HepG2 (cell line): ENCODE measurements around the gene IL21R. TPM values are rescaled to one million over a fixed set of nuclear protein-coding genes. Genes with fewer than 3 reads are reported as not detected.

ENCODE experiments used
- ATAC-seq: fragments of 200-7000 bp; cut with Tn5 transposase; 3 replicates; pipeline ENCODE4 v1.9.1; 2020; ENCODE audit warnings: mild to moderate bottlenecking, moderate library complexity
- BruUV-seq: library from RNA; stranded (reverse); fragments of 400-500 nt; replicated peaks from 2 replicates; lab custom pipeline; 2021; lab: Mats Ljungman, UMichigan
- CTCF ChIA-PET: fragments of 300-600 bp; formaldehyde crosslinking; extraction: SDS; loops from one replicate; lab custom pipeline; 2021; ENCODE audit warnings: low total read pairs, inconsistent platforms, low intra/inter-chr PET ratio; lab: Yijun Ruan, JAX
- POLR2A ChIA-PET: fragments of 350-600 bp; sonication (Branson Sonifier 250); formaldehyde crosslinking; loops from one replicate; lab custom pipeline; 2020; ENCODE audit warnings: antibody characterized with exemption, inconsistent platforms; lab: Yijun Ruan, JAX
- DNase-seq: peaks from one replicate; pipeline ENCODE4 v3.0.0-alpha.2; 2015; ENCODE audit warnings: low spot score
- FAIRE-seq: peaks from 3 replicates; lab custom pipeline; 2011; peaks lifted over from hg19 to GRCh38; lab: Jason Lieb, UNC
- H2AFZ ChIP-seq: one replicate; pipeline ENCODE4 v1.6.1; 2011; ENCODE audit warnings: low read length, inconsistent platforms
- H3K27ac ChIP-seq: fragments of 300-600 bp; 3 replicates; pipeline ENCODE4 v1.8.0; 2011; ENCODE audit warnings: mixed run types, mild to moderate bottlenecking, mixed read lengths, low read length, inconsistent platforms; ENCODE audit not compliant: insufficient read depth; ENCODE audit errors: extremely low read length
- H3K27me3 ChIP-seq, 2 experiments: fragments of 200-600 bp in 1 of 2; 2 replicates in 1 of 2; 3 replicates in 1 of 2; pipeline versions ENCODE4 v1.6.0 to v1.8.0; 2011; ENCODE audit warnings: low read length in 2 of 2, mild to moderate bottlenecking in 2 of 2, moderate library complexity in 2 of 2, inconsistent platforms in 1 of 2; ENCODE audit not compliant: insufficient read depth in 2 of 2, control insufficient read depth in 1 of 2
- H3K36me3 ChIP-seq, 2 experiments: fragments of 200-600 bp in 1 of 2; replicated peaks in 1 of 2; 2 replicates in 1 of 2; 3 replicates in 1 of 2; pipeline versions ENCODE4 v1.5.1 to v1.8.0; 2011; ENCODE audit warnings: low read length in 2 of 2, inconsistent platforms in 1 of 2; ENCODE audit not compliant: insufficient read depth in 2 of 2, control insufficient read depth in 1 of 2
- H3K4me1 ChIP-seq: 2 replicates; pipeline ENCODE4 v1.5.1; 2012; ENCODE audit warnings: low read length, inconsistent platforms; ENCODE audit not compliant: insufficient read depth
- H3K4me2 ChIP-seq: 2 replicates; pipeline ENCODE4 v1.6.0; 2011; ENCODE audit warnings: low read depth, low read length, inconsistent platforms
- H3K4me3 ChIP-seq, 3 experiments: fragments of 200-600 bp in 1 of 3; sonication (generic), shearing (Covaris generic) in 1 of 3; replicated peaks in 1 of 3; 2 replicates each; pipeline ENCODE4 v1.5.1; 2011 to 2016; ENCODE audit warnings: low read length in 3 of 3, inconsistent platforms in 2 of 3, low read depth in 2 of 3, mild to moderate bottlenecking in 2 of 3, control low read depth in 1 of 3, mixed read lengths in 1 of 3; ENCODE audit not compliant: insufficient read depth in 1 of 3
- H3K79me2 ChIP-seq: one replicate; pipeline ENCODE4 v1.6.1; 2011; ENCODE audit warnings: low read length, inconsistent platforms; ENCODE audit not compliant: insufficient read depth
- H3K9ac ChIP-seq: 2 replicates; pipeline ENCODE4 v1.6.0; 2011; ENCODE audit warnings: mild to moderate bottlenecking, low read depth, low read length, inconsistent platforms; ENCODE audit not compliant: insufficient read depth
- H3K9me3 ChIP-seq: 2 replicates; pipeline ENCODE4 v1.5.1; 2012; ENCODE audit warnings: mild to moderate bottlenecking, low read length
- H4K20me1 ChIP-seq: 2 replicates; pipeline ENCODE4 v1.6.0; 2011; ENCODE audit warnings: inconsistent platforms, mild to moderate bottlenecking, low read length, moderate library complexity; ENCODE audit not compliant: insufficient read depth
- BCL3 ChIP-seq: sonication (generic); formaldehyde crosslinking; IDR thresholded peaks from 2 replicates; pipeline ENCODE4 v1.5.1; 2020; ENCODE audit warnings: mild to moderate bottlenecking, missing genetic modification reagents, moderate library complexity
- CTCF ChIP-seq: sonication (generic); formaldehyde crosslinking; IDR thresholded peaks from 2 replicates; pipeline ENCODE4 v1.5.0; 2020; ENCODE audit warnings: mild to moderate bottlenecking, missing genetic modification reagents, moderate library complexity
- HNRNPH1 ChIP-seq: fragments of 200-400 bp; formaldehyde crosslinking; optimal IDR thresholded peaks from 2 replicates; pipeline ENCODE3; 2017; ENCODE audit warnings: mild to moderate bottlenecking, low read depth, low read length
- ISX ChIP-seq: sonication (generic); formaldehyde crosslinking; conservative IDR thresholded peaks from 2 replicates; pipeline ENCODE4 v1.5.0; 2020; ENCODE audit warnings: missing genetic modification reagents
- KDM5B ChIP-seq: sonication (generic); formaldehyde crosslinking; IDR thresholded peaks from 2 replicates; pipeline ENCODE4 v1.4.0; 2020; ENCODE audit warnings: missing genetic modification reagents, mild to moderate bottlenecking, borderline replicate concordance
- MXI1 ChIP-seq: IDR thresholded peaks from 3 replicates; pipeline ENCODE4 v1.6.1; 2012; ENCODE audit warnings: low read depth, low read length, inconsistent platforms, borderline replicate concordance
- PAWR ChIP-seq: sonication (generic); formaldehyde crosslinking; IDR thresholded peaks from 2 replicates; pipeline ENCODE4 v1.4.0; 2020; ENCODE audit warnings: missing genetic modification reagents, mild to moderate bottlenecking, borderline replicate concordance
- ZMAT3 ChIP-seq: sonication (generic); formaldehyde crosslinking; conservative IDR thresholded peaks from 2 replicates; pipeline ENCODE4 v1.7.0; 2021; ENCODE audit warnings: missing genetic modification reagents
- ZNF264 ChIP-seq: sonication (generic); formaldehyde crosslinking; IDR thresholded peaks from 2 replicates; pipeline ENCODE4 v1.4.0; 2020; ENCODE audit warnings: missing genetic modification reagents
- ZNF292 ChIP-seq: sonication (generic); formaldehyde crosslinking; IDR thresholded peaks from 2 replicates; pipeline ENCODE4 v1.8.1; 2022; ENCODE audit warnings: mild to moderate bottlenecking, low read depth, missing genetic modification reagents, borderline replicate concordance
- ZNF460 ChIP-seq: sonication (generic); formaldehyde crosslinking; IDR thresholded peaks from 2 replicates; pipeline ENCODE4 v1.5.1; 2020; ENCODE audit warnings: missing genetic modification reagents, mild to moderate bottlenecking, borderline replicate concordance
- ZNF768 ChIP-seq: sonication (generic); formaldehyde crosslinking; IDR thresholded peaks from 2 replicates; pipeline ENCODE4 v1.4.0; 2020; ENCODE audit warnings: missing genetic modification reagents
- WGBS: methylation state at CpG from one replicate; pipeline ENCODE4 v1.1.6; 2017; ENCODE audit warnings: low lambda C conversion rate; 5-methylcytosine and 5-hydroxymethylcytosine counted together
- in situ Hi-C: cut with HindIII; loops from 2 replicates; pipeline ENCODE4 v1.10.0; 2017; ENCODE audit warnings: low pct_unique_long_range_greater_than_20kb; ENCODE audit not compliant: extremely low pct_ligation_motif_present
- intact Hi-C: fragments of 100-400 bp; cut with micrococcal nuclease; formaldehyde crosslinking; loops from one replicate; pipeline ENCODE4 v1.10.0; 2022; ENCODE audit not compliant: unreplicated experiment
- polyA plus RNA-seq, 8 experiments: library from polyadenylated mRNA; depleted of rRNA in 3 of 8; stranded (reverse) in 7 of 8; unstranded in 1 of 8; fragments of >200 nt; fragmentation: Illumina TruSeq in 4 of 8; extraction: Trizol in 4 of 8; gene quantifications; 2 replicates each; pipeline versions ENCODE4 v1.2.1 to v1.2.3, GENCODE V29; 2011 to 2016; ENCODE audit warnings: low read depth in 4 of 8, missing spikeins in 1 of 8, mixed read lengths in 1 of 8; ENCODE audit not compliant: insufficient read depth in 1 of 8
- total RNA-seq, 5 experiments: library from RNA; depleted of rRNA; stranded (reverse); fragments of >200 nt; fragmentation: Illumina TruSeq; extraction: Trizol; gene quantifications; 2 replicates each; pipeline ENCODE4 v1.2.3, GENCODE V29; 2016; ENCODE audit warnings: low read depth in 1 of 5
- TF ChIP-seq, protein P1 (sequence below): sonication (generic); formaldehyde crosslinking; IDR thresholded peaks from 2 replicates; pipeline ENCODE4 v1.4.0; 2020; ENCODE audit warnings: missing genetic modification reagents, mild to moderate bottlenecking, borderline replicate concordance

Gene IL21R
- total and polyA plus RNA-seq, 2 of the 13 experiments (the other 11 are each of a cell fraction or from before 2014, with no cell fraction given): 0.49 to 0.64 TPM

- POLR2A ChIA-PET: no interaction called here
Measured at GRCh38 chr16:27428026-27428785, 26.2 kb downstream of the IL21R start.

More at GRCh38 chr16:27428026-27428785, 26.2 kb downstream of the IL21R start:
- Histone ChIP-seq H3K4me3 (no peak overlapping the region; a peak in 1 of 6 replicates), H3K36me3 (no peaks in the 10 kb centered on the region), H3K4me1 (0 out of 2 replicates have a peak, but pooled peaks cover 10% of the 10 kb centered on the region), H4K20me1 (no peaks in the 10 kb centered on the region), H3K79me2 (no peaks in the 10 kb centered on the region), H3K9me3 (no peaks in the 10 kb centered on the region; the same call in 1 of the 2 replicates), H2AFZ (no peak overlapping the region), H3K4me2 (no peak overlapping the region), H3K9ac (no peak overlapping the region), H3K27ac (no peak overlapping the region)
- 62% methylated on average over 4 of the region's 4 CpGs for WGBS
- peak; percentile 34 for FAIRE-seq
- no TSS peak for BruUV-seq
- no peak for ATAC-seq
- CTCF ChIA-PET: no interaction called here
- TF ChIP-seq PAWR (CRISPR knock-in tag): no peak
- TF ChIP-seq KDM5B (CRISPR knock-in tag): no peak
- no peak for TF ChIP-seq ISX (CRISPR knock-in tag)
- no peak for TF ChIP-seq HNRNPH1
- TF ChIP-seq ZNF460: no peak
- TF ChIP-seq CTCF: peak; percentile 32
- peak; percentile 94 for TF ChIP-seq ZNF768
- no peak for TF ChIP-seq ZMAT3
- TF ChIP-seq, protein P1, sequence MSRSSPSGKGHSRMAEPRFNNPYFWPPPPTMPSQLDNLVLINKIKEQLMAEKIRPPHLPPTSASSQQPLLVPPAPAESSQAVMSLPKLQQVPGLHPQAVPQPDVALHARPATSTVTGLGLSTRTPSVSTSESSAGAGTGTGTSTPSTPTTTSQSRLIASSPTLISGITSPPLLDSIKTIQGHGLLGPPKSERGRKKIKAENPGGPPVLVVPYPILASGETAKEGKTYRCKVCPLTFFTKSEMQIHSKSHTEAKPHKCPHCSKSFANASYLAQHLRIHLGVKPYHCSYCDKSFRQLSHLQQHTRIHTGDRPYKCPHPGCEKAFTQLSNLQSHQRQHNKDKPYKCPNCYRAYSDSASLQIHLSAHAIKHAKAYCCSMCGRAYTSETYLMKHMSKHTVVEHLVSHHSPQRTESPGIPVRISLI: no peak
- TF ChIP-seq ZNF292 (CRISPR knock-in tag): no peak
- TF ChIP-seq MXI1: no peak
- TF ChIP-seq BCL3: no peak
- TF ChIP-seq ZNF264 (CRISPR knock-in tag): no peak
- TF ChIP-seq, all 625 proteins: peak for 2
- DNase-seq: no peak
- intact Hi-C loops (no loop called here), in situ Hi-C loops (no loop called here)
- H3K27me3 ChIP-seq: peaks cover 0 to 13% of the 10 kb centered on the region in 2 experiments; a peak in 3 of 5 replicates
